SIG-M5 (cell line): Measurements from ENCODE around the gene TMEM62.

Experiments
- DNase-seq: peaks from one replicate; lab custom pipeline; 2025; lab: John Stamatoyannopoulos, UW

TMEM62 gene

GRCh38 chr15:43133430-43134156 lies at the start of gene TMEM62:
TMEM62 (plus strand) TSS chr15:43133586; CDS start chr15:43133803, 217 bp downstream.
- peak; percentile 3 for DNase-seq

GRCh38 chr15:43085921-43086320 lies 47.5 kb upstream of the TMEM62 start:
- no peak for DNase-seq

- no peak for DNase-seq
These were observed 46.8 kb upstream of the TMEM62 start for GRCh38 chr15:43086551-43086950.

- no peak for DNase-seq
These were observed 41.5 kb upstream of the TMEM62 start for GRCh38 chr15:43091859-43092258.

- DNase-seq, result no peak
These were observed 40.4 kb upstream of the TMEM62 start for GRCh38 chr15:43093026-43093425.

GRCh38 chr15:43094416-43095030 lies 38.9 kb upstream of the TMEM62 start:
- no peak for DNase-seq

GRCh38 chr15:43095243-43095642 lies 38.1 kb upstream of the TMEM62 start:
- DNase-seq, result no peak

GRCh38 chr15:43095708-43096347 lies 37.6 kb upstream of the TMEM62 start:
- no peak for DNase-seq

- DNase-seq, result no peak
These were observed 37.0 kb upstream of the TMEM62 start for GRCh38 chr15:43096411-43096810.

- no peak for DNase-seq
These were observed 34.1 kb upstream of the TMEM62 start for GRCh38 chr15:43099105-43099845.

- no peak for DNase-seq
These were observed 32.4 kb upstream of the TMEM62 start for GRCh38 chr15:43100971-43101370.

GRCh38 chr15:43102187-43102586 lies 31.2 kb upstream of the TMEM62 start:
- DNase-seq, result no peak

GRCh38 chr15:43103907-43104306 lies 29.5 kb upstream of the TMEM62 start:
- no peak for DNase-seq

- DNase-seq, result no peak
These were observed 29.0 kb upstream of the TMEM62 start for GRCh38 chr15:43104426-43104825.

- DNase-seq, result no peak
These were observed 28.2 kb upstream of the TMEM62 start for GRCh38 chr15:43105077-43105736.

- DNase-seq, result peak; percentile 26
These were observed 27.5 kb upstream of the TMEM62 start, which contains the start of gene UBR1 for GRCh38 chr15:43105778-43106485. UBR1 (minus strand) TSS chr15:43106038; CDS start chr15:43106022, 16 bp downstream.

GRCh38 chr15:43106486-43106829 lies 26.9 kb upstream of the TMEM62 start:
- DNase-seq, result no peak

GRCh38 chr15:43107751-43108150 lies 25.6 kb upstream of the TMEM62 start:
- no peak for DNase-seq

- no peak for DNase-seq
These were observed 22.0 kb upstream of the TMEM62 start for GRCh38 chr15:43111354-43111753.

GRCh38 chr15:43118286-43118685 lies 15.1 kb upstream of the TMEM62 start:
- no peak for DNase-seq

GRCh38 chr15:43118829-43119228 lies 14.6 kb upstream of the TMEM62 start:
- no peak for DNase-seq
